ENCODE measurements around the gene C14orf132.

C14orf132 gene

DNA sequence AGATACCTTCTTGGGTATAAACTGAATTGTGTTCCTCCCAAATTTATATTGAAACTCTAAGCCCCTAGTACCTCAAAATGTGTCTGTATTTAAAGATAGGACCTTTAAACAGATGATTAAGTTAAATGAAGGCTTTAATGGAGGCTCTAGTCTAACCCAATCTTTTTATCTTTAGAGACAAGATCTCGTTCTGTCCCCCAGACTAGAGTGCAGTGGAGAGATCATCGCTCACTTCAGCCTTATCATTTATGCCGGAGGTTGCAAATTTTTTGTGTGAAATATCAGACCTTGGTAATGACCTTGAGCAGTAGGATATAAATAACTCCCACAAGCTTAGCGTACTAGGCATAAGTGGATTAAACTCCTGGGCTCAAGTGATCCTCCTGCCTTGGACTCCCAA, 81.8 kb downstream of the C14orf132 start:
- DNase-seq (ENCODE audit: low spot score) = no peak
- in situ Hi-C loops (cut with MboI; ENCODE audit: low pct_unique_long_range_greater_than_20kb, low sequenced_read_pairs, unreplicated experiment) = no loop called here
- TF ChIP-seq CTCF (IDR thresholded peaks at IDR 0.05; ENCODE audit: extremely low read depth, insufficient read depth, missing control alignments) = no peak

DNA sequence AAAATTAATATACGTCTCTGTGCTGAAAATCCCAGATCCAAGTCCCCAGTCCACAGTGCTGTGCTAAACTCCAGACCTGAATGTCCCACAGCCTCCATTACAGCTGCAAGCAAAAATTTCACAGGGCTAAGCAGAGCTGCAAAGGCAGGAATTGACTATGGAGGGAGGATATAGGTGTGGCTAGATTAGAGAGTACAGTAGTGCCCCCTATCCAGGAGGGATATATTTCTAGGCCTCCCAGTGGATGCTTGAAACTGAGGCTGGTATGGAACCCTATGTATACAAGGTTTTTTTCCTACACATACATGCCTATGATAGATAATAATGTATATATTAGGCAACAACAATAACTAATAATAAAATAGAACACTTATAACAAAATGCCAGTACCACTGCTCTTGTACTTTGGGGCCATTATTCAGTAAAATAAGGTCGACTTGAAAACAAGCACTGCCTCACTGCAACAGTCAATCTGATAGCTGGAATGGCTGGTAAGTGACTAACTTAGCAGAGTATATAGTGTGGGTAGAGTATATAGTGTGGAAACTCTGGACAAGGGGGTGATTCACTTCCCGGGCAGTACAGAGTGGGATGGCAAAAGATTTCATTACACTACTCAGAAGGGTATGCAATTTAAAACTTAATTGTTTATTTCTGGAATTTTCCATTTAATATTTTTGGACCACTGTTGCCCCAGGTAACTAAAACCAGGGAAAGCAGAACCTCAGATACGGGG, 82.7 kb downstream of the C14orf132 start:
- in situ Hi-C loops (cut with MboI; ENCODE audit: low pct_unique_long_range_greater_than_20kb, low sequenced_read_pairs, unreplicated experiment) = no loop called here
- TF ChIP-seq CTCF (IDR thresholded peaks at IDR 0.05; ENCODE audit: extremely low read depth, insufficient read depth, missing control alignments) = no peak
- no peak for DNase-seq (ENCODE audit: low spot score)

DNA sequence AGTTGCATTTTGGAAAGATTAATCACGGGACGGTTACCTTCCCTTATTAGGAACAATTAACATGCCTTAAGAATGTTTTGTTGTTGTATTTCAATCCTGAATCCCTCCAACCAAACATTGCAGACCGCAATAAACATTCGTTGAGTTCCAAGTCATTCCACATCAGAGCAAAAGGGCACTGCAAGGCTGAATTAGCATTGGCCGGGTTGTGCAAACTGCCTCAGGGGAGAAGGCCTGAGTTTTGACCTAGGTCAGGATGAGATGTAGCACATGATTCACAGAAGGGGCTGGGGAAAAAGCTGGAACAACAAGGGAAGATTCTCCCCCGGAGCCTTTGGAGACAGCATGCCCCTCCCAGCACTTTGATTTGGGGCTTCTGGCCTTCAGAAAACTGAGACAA, 83.3 kb downstream of the C14orf132 start:
- DNase-seq (ENCODE audit: low spot score) = no peak
- TF ChIP-seq CTCF (IDR thresholded peaks at IDR 0.05; ENCODE audit: extremely low read depth, insufficient read depth, missing control alignments) = no peak
- in situ Hi-C loops (cut with MboI; ENCODE audit: low pct_unique_long_range_greater_than_20kb, low sequenced_read_pairs, unreplicated experiment) = no loop called here

DNA sequence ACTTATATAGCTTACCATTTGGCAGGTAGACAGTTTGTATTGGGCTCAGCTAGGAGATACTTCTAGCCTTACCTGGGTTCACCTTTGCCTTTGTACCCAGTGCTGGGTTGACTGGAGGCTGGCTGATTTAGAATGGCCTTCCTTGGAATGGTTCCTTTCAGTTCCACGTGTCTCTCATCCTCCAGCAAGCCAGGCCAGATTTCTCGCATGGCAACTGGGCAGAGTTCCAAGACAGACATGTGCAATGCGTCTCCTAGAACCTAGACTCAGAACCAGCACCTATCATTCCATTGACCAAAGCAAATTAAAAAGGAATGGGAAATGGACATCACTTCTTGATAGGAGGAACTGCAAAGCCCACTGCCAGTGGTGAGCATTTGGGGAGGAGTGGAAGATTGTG, 86.4 kb downstream of the C14orf132 start:
- TF ChIP-seq CTCF (IDR thresholded peaks at IDR 0.05; ENCODE audit: extremely low read depth, insufficient read depth, missing control alignments) = no peak
- in situ Hi-C loops (cut with MboI; ENCODE audit: low pct_unique_long_range_greater_than_20kb, low sequenced_read_pairs, unreplicated experiment) = no loop called here

GRCh38 chr14:96126339-96126782, 87.2 kb downstream of the C14orf132 start:
- in situ Hi-C loops (cut with MboI; ENCODE audit: low pct_unique_long_range_greater_than_20kb, low sequenced_read_pairs, unreplicated experiment) = no loop called here
- no peak for TF ChIP-seq CTCF (IDR thresholded peaks at IDR 0.05; ENCODE audit: extremely low read depth, insufficient read depth, missing control alignments)
- no peak for DNase-seq (ENCODE audit: low spot score)

More for the DNA sequence above, 86.4 kb downstream of the C14orf132 start:
- DNase-seq (ENCODE audit: low spot score) = no peak

GRCh38 chr14:96126783-96127271, 87.7 kb downstream of the C14orf132 start:
- TF ChIP-seq CTCF (IDR thresholded peaks at IDR 0.05; ENCODE audit: extremely low read depth, insufficient read depth, missing control alignments) = no peak
- DNase-seq (ENCODE audit: low spot score) = no peak
- in situ Hi-C loops (cut with MboI; ENCODE audit: low pct_unique_long_range_greater_than_20kb, low sequenced_read_pairs, unreplicated experiment) = no loop called here

Data from GM13977 (cell line).